Measurements from ENCODE around the gene MEOX1. TPM values are rescaled to one million over a fixed set of nuclear protein-coding genes. Genes with fewer than 3 reads are reported as not detected.

MEOX1 gene
- total RNA-seq, 2 donors from 2014 or later, result 3.4 to 6.1 TPM

GRCh38 chr17:43632221-43632620 lies 29.5 kb downstream of the MEOX1 start:
- intact Hi-C loops (cut with DNase I), result no loop called here
- no peaks in the 10 kb centered on the region for H3K27me3 ChIP-seq (replicated peaks; ENCODE audit: insufficient read depth)
- no peak for TF ChIP-seq POLR2AphosphoS5 (IDR thresholded peaks at IDR 0.05)
- no peak for TF ChIP-seq CTCF (IDR thresholded peaks at IDR 0.05)
- no peak for TF ChIP-seq POLR2A (IDR thresholded peaks at IDR 0.05)
- H3K9me3 ChIP-seq, result no peaks in the 10 kb centered on the region
- no peak for DNase-seq (ENCODE audit: low spot score)
- no peaks in the 10 kb centered on the region for H3K36me3 ChIP-seq
- no peak overlapping the region for H3K27ac ChIP-seq
- WGBS, result 87% methylated on average over 10 of the region's 10 CpGs
- peaks cover 5% of the 10 kb centered on the region for H3K4me1 ChIP-seq (replicated peaks)
- H3K4me3 ChIP-seq, result no peak overlapping the region

GRCh38 chr17:43631429-43631828 lies 30.3 kb downstream of the MEOX1 start:
- no peak overlapping the region for H3K4me3 ChIP-seq
- H3K4me1 ChIP-seq (replicated peaks), result peaks cover 5% of the 10 kb centered on the region
- TF ChIP-seq POLR2A (IDR thresholded peaks at IDR 0.05) (no peak), POLR2AphosphoS5 (IDR thresholded peaks at IDR 0.05) (no peak)
- H3K27ac ChIP-seq, result no peak overlapping the region
- no peaks in the 10 kb centered on the region for H3K9me3 ChIP-seq
- no peaks in the 10 kb centered on the region for H3K36me3 ChIP-seq
- WGBS, result 81% methylated on average over 7 of the region's 7 CpGs
- no peaks in the 10 kb centered on the region for H3K27me3 ChIP-seq (replicated peaks; ENCODE audit: insufficient read depth)
- intact Hi-C loops (cut with DNase I), result no loop called here
- DNase-seq (ENCODE audit: low spot score), result no peak

GRCh38 chr17:43628089-43628650 lies 33.6 kb downstream of the MEOX1 start:
- H3K27ac ChIP-seq, result no peak overlapping the region
- WGBS, result 50% methylated on average over 15 of the region's 15 CpGs
- H3K9me3 ChIP-seq, result no peaks in the 10 kb centered on the region
- intact Hi-C loops (cut with DNase I), result no loop called here
- TF ChIP-seq POLR2AphosphoS5 (IDR thresholded peaks at IDR 0.05), result no peak
- DNase-seq (ENCODE audit: low spot score), result no peak
- H3K27me3 ChIP-seq (replicated peaks; ENCODE audit: insufficient read depth), result no peaks in the 10 kb centered on the region
- no peaks in the 10 kb centered on the region for H3K36me3 ChIP-seq
- H3K4me1 ChIP-seq (replicated peaks), result no peaks in the 10 kb centered on the region
- H3K4me3 ChIP-seq, result no peak overlapping the region

- 63% methylated on average over 5 of the region's 5 CpGs for WGBS
- Histone ChIP-seq H3K36me3 (no peaks in the 10 kb centered on the region), H3K27ac (no peak overlapping the region), H3K27me3 (replicated peaks; ENCODE audit: insufficient read depth) (no peaks in the 10 kb centered on the region), H3K4me1 (replicated peaks) (no peaks in the 10 kb centered on the region), H3K9me3 (no peaks in the 10 kb centered on the region), H3K4me3 (no peak overlapping the region)
- TF ChIP-seq POLR2AphosphoS5 (IDR thresholded peaks at IDR 0.05) (no peak), POLR2A (IDR thresholded peaks at IDR 0.05) (no peak), CTCF (IDR thresholded peaks at IDR 0.05) (no peak)
- intact Hi-C loops (cut with DNase I), result no loop called here
- DNase-seq (ENCODE audit: low spot score), result no peak
These were observed 34.1 kb downstream of the MEOX1 start for GRCh38 chr17:43627653-43628052.

GRCh38 chr17:43626023-43626422 lies 35.7 kb downstream of the MEOX1 start:
- Histone ChIP-seq H3K36me3 (no peaks in the 10 kb centered on the region), H3K27me3 (replicated peaks; ENCODE audit: insufficient read depth) (no peaks in the 10 kb centered on the region), H3K4me1 (replicated peaks) (no peaks in the 10 kb centered on the region), H3K27ac (no peak overlapping the region), H3K4me3 (no peak overlapping the region), H3K9me3 (no peaks in the 10 kb centered on the region)
- WGBS, result 70% methylated on average over 3 of the region's 3 CpGs
- TF ChIP-seq CTCF (IDR thresholded peaks at IDR 0.05), result no peak
- no peak for TF ChIP-seq POLR2AphosphoS5 (IDR thresholded peaks at IDR 0.05)
- no peak for TF ChIP-seq POLR2A (IDR thresholded peaks at IDR 0.05)
- intact Hi-C loops (cut with DNase I), result no loop called here
- DNase-seq (ENCODE audit: low spot score), result no peak

GRCh38 chr17:43625606-43626005 lies 36.1 kb downstream of the MEOX1 start:
- Histone ChIP-seq H3K27ac (no peak overlapping the region), H3K36me3 (no peaks in the 10 kb centered on the region), H3K4me1 (replicated peaks) (no peaks in the 10 kb centered on the region), H3K9me3 (no peaks in the 10 kb centered on the region), H3K4me3 (no peak overlapping the region), H3K27me3 (replicated peaks; ENCODE audit: insufficient read depth) (no peaks in the 10 kb centered on the region)
- intact Hi-C loops (cut with DNase I), result no loop called here
- DNase-seq (ENCODE audit: low spot score), result no peak
- no peak for TF ChIP-seq POLR2A (IDR thresholded peaks at IDR 0.05)
- no peak for TF ChIP-seq POLR2AphosphoS5 (IDR thresholded peaks at IDR 0.05)
- TF ChIP-seq CTCF (IDR thresholded peaks at IDR 0.05), result no peak

All from prostate gland (tissue), 2 donors.